ENCODE data around the gene RWDD4. TPM values are rescaled to one million over a fixed set of nuclear protein-coding genes. Genes with fewer than 3 reads are reported as not detected.

Gene RWDD4
- total RNA-seq, 2 experiments from 2014 or later: 9.9 to 10.5 TPM

GRCh38 chr4:183670251-183670650 is 11.3 kb upstream of the RWDD4 start:
- Histone ChIP-seq H3K36me3 (ENCODE audit: insufficient read depth, low read length) (peaks cover 69% of the 10 kb centered on the region), H3K27me3 (ENCODE audit: control insufficient read depth in 1 of 2, insufficient read depth in 2 of 2, low read length in 2 of 2) (no peaks in the 10 kb centered on the region), H3K9me3 (ENCODE audit: control insufficient read depth in 1 of 2, insufficient read depth in 1 of 2, low read length in 2 of 2) (no peaks in the 10 kb centered on the region), H3K4me1 (ENCODE audit: insufficient read depth, low read length) (no peaks in the 10 kb centered on the region), H3K27ac (ENCODE audit: low read depth in 1 of 2, low read length in 2 of 2) (no peak overlapping the region), H3K4me3 (ENCODE audit: low read length) (no peak overlapping the region)
- TF ChIP-seq, protein P1, sequence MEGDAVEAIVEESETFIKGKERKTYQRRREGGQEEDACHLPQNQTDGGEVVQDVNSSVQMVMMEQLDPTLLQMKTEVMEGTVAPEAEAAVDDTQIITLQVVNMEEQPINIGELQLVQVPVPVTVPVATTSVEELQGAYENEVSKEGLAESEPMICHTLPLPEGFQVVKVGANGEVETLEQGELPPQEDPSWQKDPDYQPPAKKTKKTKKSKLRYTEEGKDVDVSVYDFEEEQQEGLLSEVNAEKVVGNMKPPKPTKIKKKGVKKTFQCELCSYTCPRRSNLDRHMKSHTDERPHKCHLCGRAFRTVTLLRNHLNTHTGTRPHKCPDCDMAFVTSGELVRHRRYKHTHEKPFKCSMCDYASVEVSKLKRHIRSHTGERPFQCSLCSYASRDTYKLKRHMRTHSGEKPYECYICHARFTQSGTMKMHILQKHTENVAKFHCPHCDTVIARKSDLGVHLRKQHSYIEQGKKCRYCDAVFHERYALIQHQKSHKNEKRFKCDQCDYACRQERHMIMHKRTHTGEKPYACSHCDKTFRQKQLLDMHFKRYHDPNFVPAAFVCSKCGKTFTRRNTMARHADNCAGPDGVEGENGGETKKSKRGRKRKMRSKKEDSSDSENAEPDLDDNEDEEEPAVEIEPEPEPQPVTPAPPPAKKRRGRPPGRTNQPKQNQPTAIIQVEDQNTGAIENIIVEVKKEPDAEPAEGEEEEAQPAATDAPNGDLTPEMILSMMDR (IDR thresholded peaks at IDR 0.05): no peak
- H3K36me3 Mint-ChIP-seq (ENCODE audit: low read depth): peaks cover 84% of the 10 kb centered on the region
- ChIA-PET CTCF (no interaction called here), POLR2A (interaction anchor here (1.3 kb wide), 1 partner anchor 11 kb away, joined by 3 read pairs; the partner anchor contains the start of genes RWDD4 and TRAPPC11)
- H3K4me1 Mint-ChIP-seq (ENCODE audit: low read depth): peaks cover 8% of the 10 kb centered on the region
- H3K4me3 Mint-ChIP-seq: no peak overlapping the region
- no peak for ATAC-seq (ENCODE audit: poor library complexity)
- DNase-seq: no peak
- H3K27me3 Mint-ChIP-seq: no peaks in the 10 kb centered on the region
- no peaks in the 10 kb centered on the region for H3K9me3 Mint-ChIP-seq
- intact Hi-C loops (cut with DNase I, micrococcal nuclease): no loop called here
- no peak overlapping the region for H3K27ac Mint-ChIP-seq

- Mint-ChIP-seq H3K36me3 (ENCODE audit: low read depth) (peaks cover 66% of the 10 kb centered on the region), H3K4me3 (no peak overlapping the region), H3K27me3 (no peaks in the 10 kb centered on the region), H3K9me3 (no peaks in the 10 kb centered on the region), H3K4me1 (ENCODE audit: low read depth) (peaks cover 16% of the 10 kb centered on the region), H3K27ac (no peak overlapping the region)
- peaks cover 64% of the 10 kb centered on the region for H3K36me3 ChIP-seq (ENCODE audit: insufficient read depth, low read length)
- no peak overlapping the region for H3K4me3 ChIP-seq (ENCODE audit: low read length)
- no peaks in the 10 kb centered on the region for H3K27me3 ChIP-seq (ENCODE audit: control insufficient read depth in 1 of 2, insufficient read depth in 2 of 2, low read length in 2 of 2)
- H3K4me1 ChIP-seq (ENCODE audit: insufficient read depth, low read length): peaks cover 6% of the 10 kb centered on the region
- ChIA-PET POLR2A (no interaction called here), CTCF (no interaction called here)
- no peaks in the 10 kb centered on the region for H3K9me3 ChIP-seq (ENCODE audit: control insufficient read depth in 1 of 2, insufficient read depth in 1 of 2, low read length in 2 of 2)
- TF ChIP-seq, protein P1 (IDR thresholded peaks at IDR 0.05): no peak
- ATAC-seq (ENCODE audit: poor library complexity): no peak
- no peak overlapping the region for H3K27ac ChIP-seq (ENCODE audit: low read depth in 1 of 2, low read length in 2 of 2)
- intact Hi-C loops (cut with DNase I, micrococcal nuclease): loop anchor here in 1 of 2 experiments (10.0 kb wide), 1 partner anchor 859 kb away; no protein-coding TSS in a partner anchor
- no peak for DNase-seq
Measured at GRCh38 chr4:183666088-183666487, 7.1 kb upstream of the RWDD4 start.

DNA sequence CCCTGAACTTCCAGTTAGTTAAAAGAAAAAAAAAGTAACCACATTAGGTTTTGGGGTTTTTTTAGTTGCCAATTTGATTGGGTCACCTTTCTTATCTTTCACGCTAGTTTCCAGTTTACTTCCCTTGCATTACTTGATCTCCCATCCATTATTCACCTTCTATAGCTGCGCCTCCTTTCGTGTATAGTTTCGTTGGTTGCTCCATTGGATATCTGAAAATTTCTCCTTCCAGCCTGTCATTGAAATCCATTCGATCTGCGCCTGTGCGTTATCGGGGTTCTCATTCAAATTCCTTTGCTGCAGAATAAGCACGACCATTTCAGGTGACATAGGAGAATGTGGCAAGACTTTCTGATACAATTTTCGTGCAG is 872 bp upstream of the RWDD4 start:
- H3K4me1 ChIP-seq (ENCODE audit: insufficient read depth, low read length): peaks cover 24% of the 10 kb centered on the region
- H3K27ac ChIP-seq (ENCODE audit: low read depth in 1 of 2, low read length in 2 of 2): peak overlapping the region; percentile 74 to 79
- CTCF ChIA-PET: no interaction called here
- peaks cover 12% of the 10 kb centered on the region for H3K36me3 ChIP-seq (ENCODE audit: insufficient read depth, low read length)
- Mint-ChIP-seq H3K36me3 (ENCODE audit: low read depth) (peaks cover 30% of the 10 kb centered on the region), H3K27ac (peak overlapping the region; percentile 93), H3K4me3 (peak overlapping the region; percentile 87), H3K9me3 (no peaks in the 10 kb centered on the region), H3K4me1 (ENCODE audit: low read depth) (peaks cover 53% of the 10 kb centered on the region), H3K27me3 (no peaks in the 10 kb centered on the region)
- ATAC-seq (ENCODE audit: poor library complexity) (no peak), DNase-seq (no peak)
- no peaks in the 10 kb centered on the region for H3K27me3 ChIP-seq (ENCODE audit: control insufficient read depth in 1 of 2, insufficient read depth in 2 of 2, low read length in 2 of 2)
- TF ChIP-seq, protein P1 (IDR thresholded peaks at IDR 0.05): no peak
- intact Hi-C loops (cut with DNase I, micrococcal nuclease): loop anchor here (1.0 to 10.0 kb wide), 8 partner anchors 154 to 1165 kb away; partner anchors contain the start of genes ACSL1 (in 1 of the 2), CDKN2AIP (in 1 of the 2), DCTD (in 1 of the 2) and ING2 (in 1 of the 2)
- POLR2A ChIA-PET: interaction anchor here (0.6 to 2.1 kb wide), 7 partner anchors 10 to 216 kb away, joined by 3 to 14 read pairs (median 3); partner anchors contain the start of genes CDKN2AIP and ING2
- H3K4me3 ChIP-seq (ENCODE audit: low read length): peak overlapping the region; percentile 81
- H3K9me3 ChIP-seq (ENCODE audit: control insufficient read depth in 1 of 2, insufficient read depth in 1 of 2, low read length in 2 of 2): no peaks in the 10 kb centered on the region

Measured in CD4-positive, alpha-beta T cell (primary cell).